Erythroblast (primary cell): Measurements from ENCODE around the gene ETS2.
A peak's percentile ranks its signal among the peaks of the same experiment; 100 is the strongest.

ENCODE experiments used
- DNase-seq, 2 experiments: peaks; one replicate each; lab custom pipeline; 2025; lab: John Stamatoyannopoulos, UW
- GATA1 ChIP-seq: IDR thresholded peaks from 2 replicates; pipeline ENCODE4 v1.6.1; 2011; ENCODE audit warnings: low read depth, mild to moderate bottlenecking, control low read depth, low read length, moderate library complexity
- POLR2A ChIP-seq: IDR thresholded peaks from 2 replicates; pipeline ENCODE4 v1.6.1; 2011; ENCODE audit warnings: mild to moderate bottlenecking, low read length

Gene ETS2

GRCh38 chr21:38805328-38806152 lies at the start of gene ETS2:
TSS of gene ETS2 (plus strand) at chr21:38805929. CDS start at chr21:38810035, 4,106 bp downstream.
- no peak for TF ChIP-seq GATA1
- TF ChIP-seq POLR2A: peak; percentile 60
- DNase-seq: peak; percentile 69 to 72

- no peak for DNase-seq
- no peak for TF ChIP-seq POLR2A
- no peak for TF ChIP-seq GATA1
Measured at GRCh38 chr21:38756746-38757145, 49.0 kb upstream of the ETS2 start.

GRCh38 chr21:38758501-38759214 lies 47.1 kb upstream of the ETS2 start:
- TF ChIP-seq GATA1 (no peak), POLR2A (no peak)
- DNase-seq: no peak

- TF ChIP-seq GATA1 (no peak), POLR2A (no peak)
- no peak for DNase-seq
Measured at GRCh38 chr21:38759413-38759812, 46.3 kb upstream of the ETS2 start.

GRCh38 chr21:38760017-38760761 lies 45.5 kb upstream of the ETS2 start:
- no peak for TF ChIP-seq POLR2A
- no peak for TF ChIP-seq GATA1
- DNase-seq: peak; percentile 19 to 24

- TF ChIP-seq POLR2A: no peak
- DNase-seq: no peak
Measured at GRCh38 chr21:38760762-38761155, 45.0 kb upstream of the ETS2 start.

GRCh38 chr21:38761531-38761930 lies 44.2 kb upstream of the ETS2 start:
- no peak for DNase-seq
- TF ChIP-seq GATA1 (no peak), POLR2A (no peak)

GRCh38 chr21:38765056-38765455 lies 40.7 kb upstream of the ETS2 start:
- DNase-seq: no peak
- TF ChIP-seq POLR2A: no peak
- TF ChIP-seq GATA1: no peak

GRCh38 chr21:38766987-38767722 lies 38.6 kb upstream of the ETS2 start:
- no peak for DNase-seq
- TF ChIP-seq GATA1 (no peak), POLR2A (no peak)

- no peak for DNase-seq
- TF ChIP-seq GATA1 (no peak), POLR2A (no peak)
Measured at GRCh38 chr21:38768471-38769063, 37.2 kb upstream of the ETS2 start.

- DNase-seq: no peak
- TF ChIP-seq POLR2A: no peak
- TF ChIP-seq GATA1: no peak
Measured at GRCh38 chr21:38769191-38769780, 36.4 kb upstream of the ETS2 start.

- no peak for DNase-seq
- TF ChIP-seq POLR2A (no peak), GATA1 (no peak)
Measured at GRCh38 chr21:38770660-38771059, 35.1 kb upstream of the ETS2 start.
